Tibial nerve (tissue), 4 donors: ENCODE results near the gene ELOVL7.

ENCODE experiments used
- EP300 ChIP-seq, 2 donors: sonication (generic); formaldehyde crosslinking; IDR thresholded peaks; one replicate each; pipeline ENCODE4 v1.6.1; 2017; ENCODE audit warnings: antibody characterized with exemption in 2 of 2, mild to moderate bottlenecking in 1 of 2
- POLR2A ChIP-seq, 2 donors: fragments of 450-650 bp; IDR thresholded peaks; one replicate each; pipeline ENCODE4 v1.6.1; 2017; ENCODE audit warnings: antibody characterized with exemption in 2 of 2, mild to moderate bottlenecking in 2 of 2, moderate library complexity in 2 of 2
- TF ChIP-seq, protein P1 (sequence below), 5 experiments: fragments of 200-600 bp in 3 of 5; fragments of 450-650 bp in 2 of 5; sonication (generic) in 3 of 5; IDR thresholded peaks; one replicate each; pipeline ENCODE4 v1.5.1; 2016 to 2019; ENCODE audit warnings: antibody characterized with exemption in 5 of 5, mild to moderate bottlenecking in 3 of 5, moderate library complexity in 2 of 5

DNA sequence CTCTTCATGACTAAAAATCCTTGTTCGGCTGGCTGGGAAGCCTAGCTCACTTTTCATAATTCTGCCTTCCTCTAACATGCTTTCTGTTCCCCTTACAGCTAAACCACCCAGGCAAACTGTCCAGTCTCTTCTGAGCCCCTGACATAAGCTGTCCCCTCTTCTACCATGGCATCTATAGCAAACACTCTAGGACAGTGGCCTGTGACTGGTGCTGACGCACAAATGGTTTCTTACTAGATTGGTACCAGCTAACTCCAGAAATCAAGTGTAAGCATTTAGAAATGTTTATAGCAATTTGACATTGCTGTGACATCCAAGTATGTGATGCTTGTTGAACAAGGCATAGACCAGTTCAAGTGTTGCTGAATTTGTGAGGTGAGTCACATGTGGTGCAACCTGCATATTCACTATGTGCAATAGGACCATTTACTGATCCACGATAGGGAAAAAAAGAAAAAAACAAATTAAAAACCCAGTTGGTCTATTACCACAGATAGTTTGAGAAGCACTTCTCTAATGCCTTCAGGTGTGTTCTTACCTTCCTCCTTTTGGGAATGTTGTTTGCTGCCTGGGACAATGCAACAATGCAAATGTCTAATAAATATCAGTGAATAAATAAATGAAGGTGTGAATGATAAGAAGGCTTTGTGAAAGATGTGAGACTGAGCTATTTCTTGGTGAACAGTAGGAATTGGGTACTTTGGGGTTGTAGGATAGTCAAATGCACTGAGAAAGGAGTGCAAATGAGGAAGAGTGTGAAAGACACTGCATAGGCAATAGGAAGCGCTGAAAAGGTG is 22.4 kb downstream of the ELOVL7 start:
- TF ChIP-seq, protein P1, sequence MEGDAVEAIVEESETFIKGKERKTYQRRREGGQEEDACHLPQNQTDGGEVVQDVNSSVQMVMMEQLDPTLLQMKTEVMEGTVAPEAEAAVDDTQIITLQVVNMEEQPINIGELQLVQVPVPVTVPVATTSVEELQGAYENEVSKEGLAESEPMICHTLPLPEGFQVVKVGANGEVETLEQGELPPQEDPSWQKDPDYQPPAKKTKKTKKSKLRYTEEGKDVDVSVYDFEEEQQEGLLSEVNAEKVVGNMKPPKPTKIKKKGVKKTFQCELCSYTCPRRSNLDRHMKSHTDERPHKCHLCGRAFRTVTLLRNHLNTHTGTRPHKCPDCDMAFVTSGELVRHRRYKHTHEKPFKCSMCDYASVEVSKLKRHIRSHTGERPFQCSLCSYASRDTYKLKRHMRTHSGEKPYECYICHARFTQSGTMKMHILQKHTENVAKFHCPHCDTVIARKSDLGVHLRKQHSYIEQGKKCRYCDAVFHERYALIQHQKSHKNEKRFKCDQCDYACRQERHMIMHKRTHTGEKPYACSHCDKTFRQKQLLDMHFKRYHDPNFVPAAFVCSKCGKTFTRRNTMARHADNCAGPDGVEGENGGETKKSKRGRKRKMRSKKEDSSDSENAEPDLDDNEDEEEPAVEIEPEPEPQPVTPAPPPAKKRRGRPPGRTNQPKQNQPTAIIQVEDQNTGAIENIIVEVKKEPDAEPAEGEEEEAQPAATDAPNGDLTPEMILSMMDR (IDR thresholded peaks at IDR 0.05): no peak
- TF ChIP-seq POLR2A (IDR thresholded peaks at IDR 0.05) (no peak), EP300 (IDR thresholded peaks at IDR 0.05) (no peak)
